GM10248 (cell line): ENCODE measurements around the gene AKAP12.

Experiments used
- CTCF ChIA-PET: fragments of 300-600 bp; sonication (Branson Sonifier 250); formaldehyde crosslinking; extraction: SDS; loops from one replicate; lab custom pipeline; 2021; ENCODE audit warnings: antibody characterized with exemption; lab: Yijun Ruan, JAX
- POLR2A ChIA-PET: fragments of 350-650 bp; sonication (Branson Sonifier 250); formaldehyde crosslinking; extraction: SDS; loops from one replicate; lab custom pipeline; 2020; ENCODE audit warnings: antibody characterized with exemption; lab: Yijun Ruan, JAX
- DNase-seq: peaks from one replicate; pipeline ENCODE4 v3.0.0; 2012; ENCODE audit errors: extremely low spot score
- CTCF ChIP-seq: IDR thresholded peaks from 2 replicates; pipeline ENCODE4 v1.5.1; 2012; ENCODE audit warnings: mild to moderate bottlenecking, low read depth; ENCODE audit errors: extremely low read depth, missing control alignments, control extremely low read depth

Gene AKAP12

GRCh38 chr6:151289399-151290007 is 49.7 kb downstream of the AKAP12 start:
- POLR2A ChIA-PET, result no interaction called here
- TF ChIP-seq CTCF, result no peak
- DNase-seq, result no peak
- CTCF ChIA-PET, result interaction anchor here (1.1 to 2.5 kb wide), 4 partner anchors 17 to 302 kb away, joined by 3 to 9 read pairs (median 3); no protein-coding TSS in a partner anchor

GRCh38 chr6:151290877-151291721 is 51.3 kb downstream of the AKAP12 start:
- POLR2A ChIA-PET, result no interaction called here
- CTCF ChIA-PET, result interaction anchor here (0.9 to 2.5 kb wide), 2 partner anchors 26 to 34 kb away, joined by 4 to 9 read pairs; no protein-coding TSS in a partner anchor
- TF ChIP-seq CTCF, result no peak
- DNase-seq, result no peak

- ChIA-PET POLR2A (no interaction called here), CTCF (interaction anchor here (0.9 to 2.5 kb wide), 2 partner anchors 27 to 33 kb away, joined by 4 to 9 read pairs; no protein-coding TSS in a partner anchor)
- TF ChIP-seq CTCF, result no peak
- DNase-seq, result no peak
Observed at GRCh38 chr6:151291722-151292059, 51.9 kb downstream of the AKAP12 start.

GRCh38 chr6:151292974-151293687 is 53.4 kb downstream of the AKAP12 start:
- DNase-seq, result no peak
- ChIA-PET CTCF (interaction anchor here (1.0 kb wide), 1 partner anchor 31 kb away, joined by 3 read pairs; no protein-coding TSS in a partner anchor), POLR2A (no interaction called here)
- TF ChIP-seq CTCF, result no peak

GRCh38 chr6:151293688-151294016 is 53.9 kb downstream of the AKAP12 start:
- ChIA-PET CTCF (interaction anchor here (1.0 kb wide), 1 partner anchor 30 kb away, joined by 3 read pairs; no protein-coding TSS in a partner anchor), POLR2A (no interaction called here)
- DNase-seq, result no peak
- no peak for TF ChIP-seq CTCF

GRCh38 chr6:151294561-151295101 is 54.9 kb downstream of the AKAP12 start:
- ChIA-PET CTCF (no interaction called here), POLR2A (no interaction called here)
- no peak for DNase-seq
- TF ChIP-seq CTCF, result no peak
